Measurements from ENCODE around the gene NASP. TPM values are rescaled to one million over a fixed set of nuclear protein-coding genes. Genes with fewer than 3 reads are reported as not detected.

The NASP gene
- total and polyA plus RNA-seq, 2 of the 13 experiments (the other 11 are each of a cell fraction or from before 2014, with no cell fraction given): 132 to 256 TPM

- Histone ChIP-seq H3K4me3 (replicated peaks in 1 of 3; ENCODE audit: insufficient read depth in 1 of 3, low read depth in 2 of 3, low read length in 3 of 3) (peak overlapping the region in 2 of 3 experiments; percentile 7 to 12; a peak in 1 of 6 replicates), H4K20me1 (ENCODE audit: insufficient read depth, low read length) (peaks cover 22% of the 10 kb centered on the region), H3K27ac (ENCODE audit: extremely low read length, insufficient read depth, low read length) (peak overlapping the region; percentile 64), H3K4me2 (ENCODE audit: low read depth, low read length) (peak overlapping the region; percentile 62), H3K4me1 (ENCODE audit: insufficient read depth, low read length) (peaks cover 46% of the 10 kb centered on the region), H3K27me3 (ENCODE audit: control insufficient read depth in 1 of 2, insufficient read depth in 2 of 2, low read length in 2 of 2) (no peaks in the 10 kb centered on the region), H3K9me3 (ENCODE audit: low read length) (no peaks in the 10 kb centered on the region), H3K79me2 (ENCODE audit: insufficient read depth, low read length) (peaks cover 58% of the 10 kb centered on the region), H3K9ac (ENCODE audit: insufficient read depth, low read depth, low read length) (no peak overlapping the region), H3K36me3 (replicated peaks in 1 of 2; ENCODE audit: control insufficient read depth in 1 of 2, insufficient read depth in 2 of 2, low read length in 2 of 2) (peaks cover 21 to 54% of the 10 kb centered on the region in 2 experiments), H2AFZ (ENCODE audit: low read length) (no peak overlapping the region)
- peak; percentile 73 for FAIRE-seq
- ChIA-PET CTCF (ENCODE audit: low intra/inter-chr PET ratio, low total read pairs) (no interaction called here), POLR2A (interaction anchor here (0.9 to 5.0 kb wide), 6 partner anchors 20 to 318 kb away, joined by 3 to 29 read pairs (median 4); partner anchors contain the start of genes GPBP1L1, MUTYH, PRDX1 and TOE1)
- no TSS peak for BruUV-seq (replicated peaks)
- intact Hi-C loops (cut with micrococcal nuclease; ENCODE audit: unreplicated experiment) (loop anchor here (2.0 kb wide), 1 partner anchor 27 kb away; no protein-coding TSS in a partner anchor), in situ Hi-C loops (cut with HindIII; ENCODE audit: extremely low pct_ligation_motif_present, low pct_unique_long_range_greater_than_20kb) (no loop called here)
- WGBS (ENCODE audit: low lambda C conversion rate): 1% methylated on average over 2 of the region's 2 CpGs
- peak; percentile 95 for ATAC-seq
- DNase-seq (ENCODE audit: low spot score): peak; percentile 87
- TF ChIP-seq ZNF777 (CRISPR knock-in tag; IDR thresholded peaks at IDR 0.05) (no peak), ZNF644 (CRISPR knock-in tag; IDR thresholded peaks at IDR 0.05; ENCODE audit: low read depth) (peak; percentile 65; the same call in 1 of the 2 replicates), MXD4 (CRISPR knock-in tag; IDR thresholded peaks at IDR 0.05) (no peak), ATF3 (CRISPR knock-in tag; IDR thresholded peaks at IDR 0.05) (no peak), HNRNPLL (IDR thresholded peaks at IDR 0.05; ENCODE audit: low read depth, low read length, poor library complexity, severe bottlenecking) (no peak), TEAD3 (CRISPR knock-in tag; optimal IDR thresholded peaks at IDR 0.05; ENCODE audit: borderline replicate concordance) (peak; percentile 47), ZBTB44 (CRISPR knock-in tag; IDR thresholded peaks at IDR 0.05) (no peak), HNRNPUL1 (IDR thresholded peaks at IDR 0.05; ENCODE audit: low read depth, low read length) (no peak), MAX (IDR thresholded peaks at IDR 0.05) (no peak), ZNF792 (CRISPR knock-in tag; IDR thresholded peaks at IDR 0.05) (0 out of 2 replicates have a peak, but pooled peaks have one; percentile 57), TOPORS (CRISPR knock-in tag; IDR thresholded peaks at IDR 0.05) (no peak), PBX2 (CRISPR knock-in tag; IDR thresholded peaks at IDR 0.05) (no peak), GFI1 (CRISPR knock-in tag; IDR thresholded peaks at IDR 0.05; ENCODE audit: borderline replicate concordance) (peak; percentile 97), GMEB1 (CRISPR knock-in tag; IDR thresholded peaks at IDR 0.05; ENCODE audit: borderline replicate concordance) (no peak)
Measured at GRCh38 chr1:45658171-45658570, 74.3 kb downstream of the NASP start.

Data from HepG2 (cell line).